Caco-2 (cell line): Measurements from ENCODE around the gene NCAPD3. TPM values are rescaled to one million over a fixed set of nuclear protein-coding genes. Genes with fewer than 3 reads are reported as not detected.

Experiments
- BruUV-seq: library from RNA; stranded (reverse); fragments of 400-500 nt; replicated peaks from 2 replicates; lab custom pipeline; 2021; lab: Mats Ljungman, UMichigan
- CTCF ChIA-PET: fragments of 300-600 bp; sonication (Branson Sonifier 250); formaldehyde crosslinking; loops from one replicate; lab custom pipeline; 2022; ENCODE audit warnings: antibody characterized with exemption; lab: Charles Lee
- POLR2A ChIA-PET: fragments of 300-600 bp; sonication (Branson Sonifier 250); formaldehyde crosslinking; loops from one replicate; lab custom pipeline; 2022; ENCODE audit warnings: antibody characterized with exemption; lab: Charles Lee
- DNase-seq, 2 experiments: peaks; one replicate each; pipeline versions ENCODE4 v3.0.0 to v3.0.0-alpha.2; 2020 to 2022
- H3K27me3 ChIP-seq: replicated peaks from 2 replicates; pipeline ENCODE4 v1.6.0; 2011; ENCODE audit warnings: low read length; ENCODE audit not compliant: control insufficient read depth, insufficient read depth
- H3K36me3 ChIP-seq: 2 replicates; pipeline ENCODE4 v1.5.1; 2011; ENCODE audit warnings: low read length; ENCODE audit not compliant: control insufficient read depth, insufficient read depth
- H3K4me1 ChIP-seq: fragments of 250-450 bp; sonication (Bioruptor Pico); 2 replicates; pipeline ENCODE4 v1.5.1; 2020; ENCODE audit warnings: mild to moderate bottlenecking
- H3K4me3 ChIP-seq: 2 replicates; pipeline ENCODE4 v1.5.1; 2011; ENCODE audit warnings: low read depth, mild to moderate bottlenecking, control low read depth, low read length
- H3K9me3 ChIP-seq: fragments of 250-450 bp; sonication (Bioruptor Pico); 2 replicates; pipeline ENCODE4 v1.5.1; 2020; ENCODE audit warnings: mild to moderate bottlenecking, moderate library complexity
- H3K27ac Mint-ChIP-seq: one replicate; pipeline ENCODE4 v1.8.0; 2022; ENCODE audit warnings: mixed read lengths; ENCODE audit not compliant: unreplicated experiment
- H3K27me3 Mint-ChIP-seq: one replicate; pipeline ENCODE4 v1.8.0; 2022; ENCODE audit warnings: mixed read lengths; ENCODE audit not compliant: insufficient read depth, unreplicated experiment
- H3K36me3 Mint-ChIP-seq: one replicate; pipeline ENCODE4 v1.8.0; 2022; ENCODE audit warnings: mild to moderate bottlenecking, mixed read lengths; ENCODE audit not compliant: insufficient read depth, unreplicated experiment
- H3K4me1 Mint-ChIP-seq: one replicate; pipeline ENCODE4 v1.8.0; 2022; ENCODE audit warnings: low read depth, mixed read lengths; ENCODE audit not compliant: unreplicated experiment
- H3K4me3 Mint-ChIP-seq: one replicate; pipeline ENCODE4 v1.8.0; 2022; ENCODE audit warnings: mild to moderate bottlenecking, moderate library complexity, mixed read lengths; ENCODE audit not compliant: unreplicated experiment
- H3K9me3 Mint-ChIP-seq: one replicate; pipeline ENCODE4 v1.8.0; 2022; ENCODE audit warnings: mixed read lengths; ENCODE audit not compliant: unreplicated experiment
- CTCF ChIP-seq, 2 experiments: fragments of 200-600 bp in 1 of 2; IDR thresholded peaks; 1 replicate in 1 of 2; 2 replicates in 1 of 2; pipeline versions ENCODE4 v1.5.1 to v1.8.0; 2011 to 2022; ENCODE audit warnings: antibody characterized with exemption in 1 of 2, control low read depth in 1 of 2, inconsistent platforms in 1 of 2, low read depth in 1 of 2, low read length in 1 of 2, mild to moderate bottlenecking in 1 of 2, moderate library complexity in 1 of 2; ENCODE audit not compliant: insufficient read depth in 1 of 2, severe bottlenecking in 1 of 2, unreplicated experiment in 1 of 2
- intact Hi-C: fragments of 100-400 bp; cut with micrococcal nuclease; formaldehyde crosslinking; loops from one replicate; pipeline ENCODE4 v1.10.0; 2022; ENCODE audit not compliant: unreplicated experiment
- total RNA-seq: library from RNA; stranded (reverse); gene quantifications from 2 replicates; pipeline ENCODE4 v1.2.3, GENCODE V29; 2022

NCAPD3 gene
- total RNA-seq, 1 experiment from 2014 or later, result 108 TPM

DNA sequence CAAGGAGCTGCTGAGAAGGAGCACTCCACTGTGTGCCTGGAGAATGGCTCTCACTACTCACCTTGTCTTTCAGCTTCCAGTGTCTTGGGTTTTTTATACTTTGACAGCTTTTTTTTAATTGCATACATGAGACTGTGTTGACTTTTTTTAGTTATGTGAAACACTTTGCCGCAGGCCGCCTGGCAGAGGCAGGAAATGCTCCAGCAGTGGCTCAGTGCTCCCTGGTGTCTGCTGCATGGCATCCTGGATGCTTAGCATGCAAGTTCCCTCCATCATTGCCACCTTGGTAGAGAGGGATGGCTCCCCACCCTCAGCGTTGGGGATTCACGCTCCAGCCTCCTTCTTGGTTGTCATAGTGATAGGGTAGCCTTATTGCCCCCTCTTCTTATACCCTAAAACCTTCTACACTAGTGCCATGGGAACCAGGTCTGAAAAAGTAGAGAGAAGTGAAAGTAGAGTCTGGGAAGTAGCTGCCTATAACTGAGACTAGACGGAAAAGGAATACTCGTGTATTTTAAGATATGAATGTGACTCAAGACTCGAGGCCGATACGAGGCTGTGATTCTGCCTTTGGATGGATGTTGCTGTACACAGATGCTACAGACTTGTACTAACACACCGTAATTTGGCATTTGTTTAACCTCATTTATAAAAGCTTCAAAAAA, 72.6 kb downstream of the NCAPD3 start:
- Histone ChIP-seq H3K27me3 (no peaks in the 10 kb centered on the region), H3K36me3 (peaks cover 7% of the 10 kb centered on the region; the same call in 1 of the 2 replicates), H3K4me3 (no peak overlapping the region), H3K4me1 (no peaks in the 10 kb centered on the region), H3K9me3 (no peaks in the 10 kb centered on the region)
- intact Hi-C loops, result no loop called here
- DNase-seq, result no peak
- no peak for TF ChIP-seq CTCF (IDR thresholded peaks at IDR 0.05; ENCODE audit: insufficient read depth in 1 of 2, low read depth in 1 of 2, low read length in 1 of 2, severe bottlenecking in 1 of 2, unreplicated experiment in 1 of 2)
- peaks cover 47% of the 10 kb centered on the region for H3K36me3 Mint-ChIP-seq
- ChIA-PET POLR2A (no interaction called here), CTCF (no interaction called here)
- H3K4me3 Mint-ChIP-seq, result no peak overlapping the region
- H3K27ac Mint-ChIP-seq, result no peak overlapping the region
- no peaks in the 10 kb centered on the region for H3K4me1 Mint-ChIP-seq
- no TSS peak for BruUV-seq
- H3K27me3 Mint-ChIP-seq, result no peaks in the 10 kb centered on the region
- no peaks in the 10 kb centered on the region for H3K9me3 Mint-ChIP-seq

GRCh38 chr11:134150195-134150903, 73.4 kb downstream of the NCAPD3 start:
- Histone ChIP-seq H3K9me3 (no peaks in the 10 kb centered on the region), H3K4me1 (no peaks in the 10 kb centered on the region), H3K27me3 (no peaks in the 10 kb centered on the region), H3K4me3 (no peak overlapping the region), H3K36me3 (0 out of 2 replicates have a peak, but pooled peaks cover 5% of the 10 kb centered on the region)
- CTCF ChIA-PET, result no interaction called here
- no peaks in the 10 kb centered on the region for H3K27me3 Mint-ChIP-seq
- no peak overlapping the region for H3K4me3 Mint-ChIP-seq
- DNase-seq, result no peak
- H3K27ac Mint-ChIP-seq, result no peak overlapping the region
- intact Hi-C loops, result no loop called here
- peaks cover 39% of the 10 kb centered on the region for H3K36me3 Mint-ChIP-seq
- BruUV-seq, result no TSS peak
- POLR2A ChIA-PET, result no interaction called here
- no peaks in the 10 kb centered on the region for H3K4me1 Mint-ChIP-seq
- no peaks in the 10 kb centered on the region for H3K9me3 Mint-ChIP-seq
- no peak for TF ChIP-seq CTCF (IDR thresholded peaks at IDR 0.05; ENCODE audit: insufficient read depth in 1 of 2, low read depth in 1 of 2, low read length in 1 of 2, severe bottlenecking in 1 of 2, unreplicated experiment in 1 of 2)

GRCh38 chr11:134149371-134149770, 74.4 kb downstream of the NCAPD3 start:
- Histone ChIP-seq H3K4me1 (no peaks in the 10 kb centered on the region), H3K36me3 (0 out of 2 replicates have a peak, but pooled peaks cover 5% of the 10 kb centered on the region), H3K9me3 (no peaks in the 10 kb centered on the region), H3K4me3 (no peak overlapping the region), H3K27me3 (no peaks in the 10 kb centered on the region)
- intact Hi-C loops, result no loop called here
- BruUV-seq, result no TSS peak
- POLR2A ChIA-PET, result no interaction called here
- no peak overlapping the region for H3K4me3 Mint-ChIP-seq
- no peak for TF ChIP-seq CTCF (IDR thresholded peaks at IDR 0.05; ENCODE audit: insufficient read depth in 1 of 2, low read depth in 1 of 2, low read length in 1 of 2, severe bottlenecking in 1 of 2, unreplicated experiment in 1 of 2)
- peaks cover 39% of the 10 kb centered on the region for H3K36me3 Mint-ChIP-seq
- no peaks in the 10 kb centered on the region for H3K4me1 Mint-ChIP-seq
- H3K9me3 Mint-ChIP-seq, result no peaks in the 10 kb centered on the region
- no peak overlapping the region for H3K27ac Mint-ChIP-seq
- CTCF ChIA-PET, result interaction anchor here (0.6 to 0.8 kb wide), 2 partner anchors 99 to 631 kb away, joined by 3 read pairs; no protein-coding TSS in a partner anchor
- no peak for DNase-seq
- peaks cover 1% of the 10 kb centered on the region for H3K27me3 Mint-ChIP-seq
